A549 (cell line): ENCODE results near the gene ZNF483. TPM values are rescaled to one million over a fixed set of nuclear protein-coding genes. Genes with fewer than 3 reads are reported as not detected.
A peak's percentile ranks its signal among the peaks of the same experiment; 100 is the strongest.

Experiments used
- ATAC-seq, 2 experiments: fragments of 200-7000 bp in 1 of 2; fragments of >200 bp in 1 of 2; cut with Nextera tagmentation in 1 of 2; cut with Tn5 transposase in 1 of 2; 3 replicates each; pipeline versions ENCODE4 v1.8.0 to v1.9.1; 2018 to 2020; ENCODE audit warnings: mild to moderate bottlenecking in 1 of 2, moderate library complexity in 1 of 2
- CTCF ChIA-PET: fragments of 300-600 bp; sonication (Branson Sonifier 250); formaldehyde crosslinking; extraction: SDS; loops from one replicate; lab custom pipeline; 2021; ENCODE audit warnings: antibody characterized with exemption, inconsistent platforms; lab: Yijun Ruan, JAX
- POLR2A ChIA-PET: fragments of 350-600 bp; formaldehyde crosslinking; extraction: SDS; loops from one replicate; lab custom pipeline; 2021; ENCODE audit warnings: antibody characterized with exemption, inconsistent platforms; lab: Yijun Ruan, JAX
- DNase-seq, 2 experiments: peaks; one replicate each; pipeline versions ENCODE4 v3.0.0 to v3.0.0-alpha.2; 2011 to 2016; ENCODE audit warnings: low read depth in 1 of 2, low spot score in 1 of 2
- FAIRE-seq: peaks from 2 replicates; lab custom pipeline; 2011; peaks lifted over from hg19 to GRCh38; lab: Jason Lieb, UNC
- H3K27ac ChIP-seq, 2 experiments: fragments of >200 bp; sonication (Bioruptor Twin); formaldehyde crosslinking; 3 replicates each; pipeline ENCODE4 v1.5.1; 2016 to 2017
- H3K4me1 ChIP-seq: fragments of >200 bp; sonication (Bioruptor Twin); formaldehyde crosslinking; 3 replicates; pipeline ENCODE4 v1.6.1; 2016
- H3K4me2 ChIP-seq: fragments of >200 bp; sonication (Bioruptor Twin); formaldehyde crosslinking; 3 replicates; pipeline ENCODE4 v1.6.1; 2016
- H3K4me3 ChIP-seq: fragments of >200 bp; sonication (Bioruptor Twin); formaldehyde crosslinking; 3 replicates; pipeline ENCODE4 v1.5.1; 2016
- H3K9me3 ChIP-seq: fragments of >200 bp; sonication (Bioruptor Twin); formaldehyde crosslinking; 3 replicates; pipeline ENCODE4 v1.6.1; 2016
- BCL3 ChIP-seq: fragments of >200 bp; sonication (Bioruptor Twin); formaldehyde crosslinking; IDR thresholded peaks from 3 replicates; pipeline ENCODE4 v1.6.1; 2016
- FOSB ChIP-seq: fragments of 250-450 bp; sonication (Bioruptor Pico); IDR thresholded peaks from 2 replicates; pipeline ENCODE4 v1.5.0; 2020; ENCODE audit warnings: mild to moderate bottlenecking, moderate library complexity
- FOSL2 ChIP-seq, 2 experiments: fragments of 450-650 bp in 1 of 2; fragments of >200 bp in 1 of 2; sonication (Bioruptor Twin) in 1 of 2; formaldehyde crosslinking; IDR thresholded peaks; 2 replicates each; pipeline versions ENCODE4 v1.5.0 to v1.6.1; 2016 to 2020; ENCODE audit warnings: mild to moderate bottlenecking in 1 of 2, moderate library complexity in 1 of 2
- JUN ChIP-seq, 2 experiments: fragments of >200 bp; sonication (Bioruptor Twin); formaldehyde crosslinking; IDR thresholded peaks; 2 replicates in 1 of 2; 3 replicates in 1 of 2; pipeline ENCODE4 v1.6.1; 2016 to 2017
- NPAS2 ChIP-seq: fragments of 250-450 bp; sonication (Bioruptor Pico); IDR thresholded peaks from 2 replicates; pipeline ENCODE4 v1.8.0; 2022; ENCODE audit warnings: mild to moderate bottlenecking, moderate library complexity, borderline replicate concordance
- PBX3 ChIP-seq: IDR thresholded peaks from 2 replicates; pipeline ENCODE4 v1.6.1; 2012
- POLR2A ChIP-seq: IDR thresholded peaks from 2 replicates; pipeline ENCODE4 v1.6.1; 2012; ENCODE audit warnings: mild to moderate bottlenecking, low read length
- REST ChIP-seq: fragments of 200-600 bp; sonication (generic); IDR thresholded peaks from 2 replicates; pipeline ENCODE4 v1.6.1; 2016; ENCODE audit warnings: antibody characterized with exemption, mild to moderate bottlenecking, moderate library complexity
- TFCP2L1 ChIP-seq: fragments of 250-450 bp; sonication (Bioruptor Pico); IDR thresholded peaks from 2 replicates; pipeline ENCODE4 v1.5.0; 2021; ENCODE audit warnings: mild to moderate bottlenecking
- TP53 ChIP-seq: fragments of 250-450 bp; sonication (Bioruptor Pico); IDR thresholded peaks from 2 replicates; pipeline ENCODE4 v1.5.0; 2021; ENCODE audit warnings: mild to moderate bottlenecking, moderate library complexity
- ZFP36 ChIP-seq: fragments of 450-650 bp; IDR thresholded peaks from 2 replicates; pipeline ENCODE4 v1.6.1; 2014; ENCODE audit warnings: borderline replicate concordance; ENCODE audit not compliant: partially characterized antibody
- ZNF302 ChIP-seq: fragments of 250-450 bp; sonication (Bioruptor Pico); IDR thresholded peaks from 2 replicates; pipeline ENCODE4 v1.9.0; 2021; ENCODE audit warnings: inconsistent platforms, mild to moderate bottlenecking, moderate library complexity
- WGBS: methylation state at CpG from one replicate; pipeline ENCODE4 v1.1.6; 2017; ENCODE audit errors: missing lambda C conversion rate; 5-methylcytosine and 5-hydroxymethylcytosine counted together
- polyA minus RNA-seq: library from RNA; depleted of rRNA, polyadenylated mRNA; stranded (reverse); fragments of >200 nt; gene quantifications from 2 replicates; pipeline ENCODE4 v1.2.3, GENCODE V29; 2011; rRNA and poly(A)+ RNA removed
- polyA plus RNA-seq, 4 experiments: library from polyadenylated mRNA; depleted of rRNA in 3 of 4; stranded (reverse); fragments of >200 nt; fragmentation: RNase III in 1 of 4; extraction: RNeasy Plus Mini Kit Qiagen cat#74134 plus additional on column Dnase treatment in 1 of 4; gene quantifications; 2 replicates in 3 of 4; 3 replicates in 1 of 4; pipeline ENCODE4 v1.2.3, GENCODE V29; 2011 to 2017
- TF ChIP-seq, protein P1 (sequence below): IDR thresholded peaks from 2 replicates; pipeline ENCODE4 v1.6.1; 2012
- TF ChIP-seq, protein P2 (sequence below): fragments of 250-450 bp; sonication (Bioruptor Pico); IDR thresholded peaks from 2 replicates; pipeline ENCODE4 v1.5.0; 2021; ENCODE audit warnings: mild to moderate bottlenecking, moderate library complexity, borderline replicate concordance

ZNF483 gene
- polyA plus RNA-seq (2011; rRNA removed) (2.7 and 2.8 TPM in 2 replicates), polyA plus RNA-seq (2017; fragmentation: RNase III; extraction: RNeasy Plus Mini Kit Qiagen cat#74134 plus additional on column Dnase treatment) (1.0 to 1.1 TPM (median 1.0 TPM) in 3 replicates), polyA minus RNA-seq (8.9 and 9.9 TPM in 2 replicates)
- polyA plus RNA-seq (2012; cell fraction: cytosol; rRNA removed) = 0.36 and 0.49 TPM in 2 replicates
- polyA plus RNA-seq (2012; cell fraction: nucleus; rRNA removed) = 0.13 and 0.22 TPM in 2 replicates

DNA sequence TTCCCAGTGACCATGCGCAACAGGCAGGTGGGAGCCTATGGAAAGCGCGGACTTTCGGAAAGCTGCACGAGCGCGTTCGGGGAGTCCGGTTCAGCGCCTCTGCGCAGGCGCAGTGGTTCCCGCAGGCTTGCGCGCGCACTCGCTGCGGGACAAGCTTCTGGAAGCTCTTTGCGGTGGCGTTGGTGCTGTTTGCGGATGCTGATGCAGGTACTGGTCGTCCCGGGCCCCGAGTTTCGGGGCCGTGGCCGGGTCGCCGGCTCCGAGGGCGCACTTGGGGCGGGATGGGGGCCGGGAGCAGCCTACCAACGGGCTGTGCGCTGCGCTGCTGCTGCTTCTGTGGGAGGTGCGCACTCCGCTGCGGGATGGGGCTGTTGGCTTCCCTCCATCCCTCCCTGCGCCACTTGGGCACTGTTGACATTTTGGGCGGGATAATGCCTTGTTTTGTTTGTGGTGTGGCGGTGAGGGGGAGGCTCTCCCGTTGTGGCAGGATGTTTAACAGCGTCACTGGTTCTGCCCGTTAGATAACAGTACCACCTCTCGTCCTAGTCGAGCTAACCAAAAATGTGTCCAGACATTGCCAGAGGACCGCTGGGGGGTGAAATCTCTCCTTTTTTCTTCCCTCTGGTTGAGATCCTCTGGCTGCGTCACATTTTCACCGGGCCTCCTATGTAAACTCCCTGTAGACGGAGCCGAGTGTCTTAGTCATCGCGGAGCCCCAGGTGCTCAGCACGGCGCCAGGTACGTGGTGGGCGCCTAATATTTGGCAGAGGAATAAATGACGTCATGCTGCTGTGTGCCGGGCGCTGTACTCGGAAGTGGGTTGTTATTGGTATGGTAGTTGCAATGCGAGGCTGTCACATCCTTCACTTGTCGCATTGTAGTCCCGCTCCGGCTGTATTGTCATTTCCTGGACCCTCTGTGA, at the start of gene ZNF483:
ZNF483 (plus strand) TSS at position 124 of the 922 bp plus-strand sequence. CDS start 2,217 bp downstream, outside the sequence.
- Histone ChIP-seq H3K27ac (peak within 1 kb of the TSS; percentile 76 to 77), H3K9me3 (peaks cover 10% of the 10 kb centered on the region; the same call in 2 of the 3 replicates), H3K4me2 (peak within 1 kb of the TSS; percentile 97), H3K4me3 (peak within 1 kb of the TSS; percentile 64), H3K4me1 (peaks cover 7% of the 10 kb centered on the region; the same call in 2 of the 3 replicates)
- DNase-seq = peak; percentile 73 to 89
- CTCF ChIA-PET = interaction anchor here (1.2 kb wide), 1 partner anchor 8 kb away, joined by 11 read pairs; no protein-coding TSS in a partner anchor
- 4% methylated on average over 57 of the region's 66 CpGs for WGBS
- peak; percentile 86 for FAIRE-seq
- POLR2A ChIA-PET = interaction anchor here (0.9 to 1.4 kb wide), 3 partner anchors 42 to 106 kb away, joined by 3 to 5 read pairs (median 4); partner anchors contain the start of genes DNAJC25 and ECPAS
- ATAC-seq = peak; percentile 90 to 96
- TF ChIP-seq, protein P1, sequence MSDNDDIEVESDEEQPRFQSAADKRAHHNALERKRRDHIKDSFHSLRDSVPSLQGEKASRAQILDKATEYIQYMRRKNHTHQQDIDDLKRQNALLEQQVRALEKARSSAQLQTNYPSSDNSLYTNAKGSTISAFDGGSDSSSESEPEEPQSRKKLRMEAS = peak; percentile 84
- TF ChIP-seq NPAS2 (CRISPR knock-in tag) = no peak
- TF ChIP-seq BCL3 = no peak; the same call in 2 of the 3 replicates
- TF ChIP-seq FOSL2 (IDR thresholded peaks at IDR 0.05) = no peak
- peak; percentile 59 for TF ChIP-seq FOSL2 (CRISPR knock-in tag; IDR thresholded peaks at IDR 0.05)
- TF ChIP-seq, protein P2, sequence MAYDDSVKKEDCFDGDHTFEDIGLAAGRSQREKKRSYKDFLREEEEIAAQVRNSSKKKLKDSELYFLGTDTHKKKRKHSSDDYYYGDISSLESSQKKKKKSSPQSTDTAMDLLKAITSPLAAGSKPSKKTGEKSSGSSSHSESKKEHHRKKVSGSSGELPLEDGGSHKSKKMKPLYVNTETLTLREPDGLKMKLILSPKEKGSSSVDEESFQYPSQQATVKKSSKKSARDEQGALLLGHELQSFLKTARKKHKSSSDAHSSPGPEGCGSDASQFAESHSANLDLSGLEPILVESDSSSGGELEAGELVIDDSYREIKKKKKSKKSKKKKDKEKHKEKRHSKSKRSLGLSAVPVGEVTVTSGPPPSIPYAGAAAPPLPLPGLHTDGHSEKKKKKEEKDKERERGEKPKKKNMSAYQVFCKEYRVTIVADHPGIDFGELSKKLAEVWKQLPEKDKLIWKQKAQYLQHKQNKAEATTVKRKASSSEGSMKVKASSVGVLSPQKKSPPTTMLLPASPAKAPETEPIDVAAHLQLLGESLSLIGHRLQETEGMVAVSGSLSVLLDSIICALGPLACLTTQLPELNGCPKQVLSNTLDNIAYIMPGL (CRISPR knock-in tag) = no peak
- TF ChIP-seq JUN (IDR thresholded peaks at IDR 0.05) = peak; percentile 25 to 38; a peak in 1 of 5 replicates
- no peak for TF ChIP-seq REST
- no peak for TF ChIP-seq ZNF302 (CRISPR knock-in tag)
- no peak for TF ChIP-seq TP53 (CRISPR knock-in tag)
- TF ChIP-seq ZFP36 = no peak
- no peak for TF ChIP-seq PBX3
- TF ChIP-seq TFCP2L1 (CRISPR knock-in tag) = no peak
- no peak for TF ChIP-seq FOSB (CRISPR knock-in tag)
- TF ChIP-seq POLR2A = peak; percentile 60
